GM18517 (cell line): ENCODE data around the gene CCDC171.
"Not testable (repeated sequence)": the region's sequence is repeated elsewhere in the genome, so short reads cannot be mapped to it uniquely, and the experiment has no call there.

Experiments
- ATAC-seq: cut with Tn5 transposase; IDR thresholded peaks from one replicate; pipeline ENCODE4 v1.9.1; 2021; ENCODE audit warnings: mild to moderate bottlenecking, moderate library complexity; ENCODE audit not compliant: unreplicated experiment

The CCDC171 gene

DNA sequence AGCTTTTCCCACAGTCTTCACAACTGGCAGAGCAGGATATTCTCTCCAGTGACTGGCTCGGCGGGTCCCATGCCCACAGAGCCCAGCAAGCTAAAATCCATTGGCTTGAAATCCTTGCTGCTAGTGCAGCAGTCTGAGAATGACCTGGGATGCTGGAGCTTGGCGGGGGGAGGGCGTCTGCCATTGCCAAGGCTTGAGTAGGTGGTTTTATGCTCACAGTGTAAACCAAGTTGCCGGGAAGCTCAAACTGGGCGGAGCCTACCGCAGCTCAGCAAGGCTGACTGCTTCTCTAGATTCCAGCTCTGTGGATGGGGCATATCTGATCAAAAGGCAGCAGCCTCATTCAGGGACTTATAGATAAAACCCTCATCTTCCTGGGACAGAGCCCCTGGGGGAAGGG lies 194.1 kb downstream of the CCDC171 start:
- ATAC-seq, result no peak

- no peak for ATAC-seq
Measured at GRCh38 chr9:15755660-15756059, 202.8 kb downstream of the CCDC171 start.

DNA sequence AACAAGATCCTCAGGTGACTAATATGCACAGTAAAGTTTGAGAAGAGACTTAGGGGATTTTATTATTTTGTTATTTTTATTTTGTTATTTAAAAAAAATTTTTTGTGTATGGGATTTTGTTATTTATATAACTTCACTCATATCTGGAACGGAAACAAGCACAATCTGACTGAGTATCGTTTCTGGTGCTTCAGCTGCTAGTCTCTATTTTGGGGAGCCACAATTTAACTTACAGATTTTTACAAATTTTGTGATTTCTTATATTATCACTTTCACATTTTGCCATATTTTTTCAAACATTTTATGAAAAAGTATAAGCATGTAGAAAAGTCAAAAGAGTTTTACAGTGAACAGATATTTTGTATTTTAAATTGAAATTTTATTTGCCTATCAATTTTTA lies 208.7 kb downstream of the CCDC171 start:
- ATAC-seq, result no peak

DNA sequence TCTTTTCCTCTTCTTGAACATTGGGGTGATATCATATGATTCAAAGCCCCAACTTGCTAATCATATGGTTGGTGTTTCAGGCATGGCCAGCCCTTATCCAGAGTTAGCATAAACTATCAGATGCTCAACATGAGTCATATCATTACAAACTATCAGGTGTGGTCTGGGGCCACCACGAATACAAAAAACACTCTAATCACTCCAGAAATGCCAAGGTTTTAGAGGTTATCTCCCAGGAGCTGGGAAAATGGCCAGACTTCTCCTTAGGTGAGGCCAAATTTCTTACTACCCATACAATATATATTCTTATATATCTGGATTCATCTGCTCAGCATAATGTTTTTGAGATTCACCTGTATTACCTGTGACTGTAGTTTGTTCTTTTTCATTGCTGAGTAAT lies 210.5 kb downstream of the CCDC171 start:
- ATAC-seq, result no peak

DNA sequence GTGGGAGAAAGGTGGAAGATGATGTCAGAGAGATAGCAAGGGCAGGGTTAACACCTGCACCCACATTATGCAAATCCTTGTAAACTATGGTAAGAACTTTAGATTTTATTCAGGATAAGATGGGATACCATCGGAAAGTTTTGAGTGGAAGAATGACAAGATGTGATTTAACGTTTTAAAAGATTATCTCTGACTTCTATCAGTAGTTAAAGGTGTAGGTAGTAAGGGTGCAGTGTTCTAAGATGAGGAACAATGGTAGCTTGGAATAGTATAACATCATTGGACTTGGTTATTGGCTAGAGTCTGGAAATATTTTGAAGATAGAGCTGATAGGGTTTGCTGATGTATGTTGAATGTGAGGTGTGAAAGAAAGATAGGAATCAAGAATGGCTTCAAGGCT lies 211.3 kb downstream of the CCDC171 start:
- no peak for ATAC-seq

DNA sequence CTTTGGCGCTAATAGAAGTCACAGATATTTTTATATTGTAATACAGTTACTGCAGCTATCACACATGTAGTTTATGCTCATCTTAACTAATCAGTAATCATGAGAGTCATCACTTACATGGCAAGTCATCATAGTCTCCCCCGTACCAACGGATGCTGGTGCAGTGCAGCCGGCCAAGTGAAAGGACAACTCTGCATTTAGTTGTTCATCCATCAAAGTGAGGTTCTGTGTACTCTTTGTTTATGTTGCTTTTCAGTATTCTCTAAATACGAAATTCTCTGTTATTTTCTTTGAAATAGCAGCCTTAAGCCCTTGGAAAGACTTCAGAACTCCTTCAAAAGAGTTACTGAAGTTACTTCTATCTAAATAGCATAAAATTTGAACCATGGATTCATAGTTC lies 216.7 kb downstream of the CCDC171 start:
- no peak for ATAC-seq

GRCh38 chr9:15778861-15779260 lies 226.0 kb downstream of the CCDC171 start:
- no peak for ATAC-seq

GRCh38 chr9:15782106-15782505 lies 229.3 kb downstream of the CCDC171 start:
- ATAC-seq, result no peak

GRCh38 chr9:15785584-15785983 lies 232.7 kb downstream of the CCDC171 start:
- no peak for ATAC-seq

DNA sequence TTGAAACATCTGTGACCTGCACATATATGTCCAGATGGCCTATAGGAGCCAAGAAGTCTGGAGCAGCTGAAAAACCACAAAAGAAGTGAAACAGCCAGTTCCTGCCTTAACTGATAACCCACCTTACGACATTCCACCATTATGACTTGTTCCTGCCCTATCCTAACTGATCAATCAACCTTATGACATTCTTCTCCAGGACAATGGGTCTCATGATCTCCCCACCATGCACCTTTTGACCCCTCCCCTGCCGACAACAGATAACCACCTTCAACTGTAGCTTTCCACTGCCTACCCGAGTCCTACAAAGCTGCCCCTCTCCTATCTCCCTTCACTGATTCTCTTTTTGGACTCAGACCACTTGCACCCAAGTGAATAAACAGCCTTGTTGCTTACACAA lies 233.8 kb downstream of the CCDC171 start:
- no peak for ATAC-seq

- ATAC-seq, result not testable (repeated sequence)
Measured at GRCh38 chr9:15810219-15810899, 257.5 kb downstream of the CCDC171 start.

- no peak for ATAC-seq
Measured at GRCh38 chr9:15813076-15813475, 260.2 kb downstream of the CCDC171 start.

GRCh38 chr9:15824310-15824709 lies 271.5 kb downstream of the CCDC171 start:
- no peak for ATAC-seq

DNA sequence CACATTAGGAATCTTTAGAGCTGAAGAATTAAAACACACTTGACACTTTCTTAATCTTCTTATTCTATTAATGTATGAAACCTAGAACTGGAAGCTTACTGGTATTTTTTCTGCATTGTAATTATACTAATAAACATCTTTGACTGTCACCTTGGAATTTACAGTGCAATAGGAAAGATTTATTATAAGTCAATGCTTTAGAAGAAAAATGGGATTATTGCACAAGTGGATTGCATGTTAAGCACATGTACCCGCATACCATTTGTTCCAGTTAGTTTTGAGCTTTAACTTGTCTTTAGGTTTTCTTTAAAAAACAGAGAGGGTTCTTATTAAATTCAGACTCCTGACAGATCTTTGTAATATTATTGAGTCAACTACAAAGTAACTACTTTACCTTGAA lies 278.5 kb downstream of the CCDC171 start:
- no peak for ATAC-seq

DNA sequence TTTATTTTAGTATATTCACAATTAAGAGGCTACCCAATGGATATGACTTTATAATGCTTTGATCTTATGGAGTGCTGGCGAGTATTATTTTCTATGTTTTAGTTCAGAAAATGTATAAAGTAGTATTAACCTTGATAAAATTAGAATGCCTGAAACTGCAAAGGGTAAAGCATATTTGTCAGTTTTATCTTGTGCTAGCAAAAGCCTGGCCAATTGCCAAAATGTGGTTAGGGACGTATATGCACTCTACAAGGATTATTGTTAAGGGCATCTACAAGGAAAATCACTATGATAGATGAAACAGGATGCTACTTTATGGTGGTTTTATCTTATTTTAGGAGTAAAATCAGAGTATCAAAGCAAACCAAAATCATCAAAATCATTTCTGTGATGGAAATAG lies 281.7 kb downstream of the CCDC171 start:
- ATAC-seq, result no peak

DNA sequence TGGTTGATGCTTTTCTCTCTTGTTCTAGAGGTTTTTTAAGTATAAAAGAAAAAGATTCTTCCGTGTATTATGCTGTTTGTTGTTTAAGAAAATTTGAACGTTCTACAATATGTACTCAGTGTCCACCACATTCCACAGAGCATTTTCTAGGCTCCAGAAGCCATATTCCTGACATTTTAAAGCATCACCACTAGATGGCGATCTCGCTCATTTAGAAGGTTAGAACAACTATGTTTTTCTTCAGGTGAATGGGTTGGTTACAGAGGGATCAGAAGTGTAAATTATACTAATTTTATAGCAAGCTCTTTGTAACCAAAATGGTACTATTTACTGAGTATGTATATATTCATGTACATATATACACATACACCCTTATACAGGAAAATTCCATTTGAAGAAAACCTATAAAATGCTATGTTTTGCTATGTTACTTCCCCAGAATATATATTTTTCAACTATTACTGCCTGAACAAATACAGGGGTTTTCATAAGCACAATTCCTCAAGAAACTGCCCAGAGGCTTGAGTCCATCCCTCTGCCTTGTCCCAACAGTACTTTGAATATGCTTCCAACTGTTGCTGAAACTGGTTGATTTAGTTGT lies 284.3 kb downstream of the CCDC171 start:
- ATAC-seq, result peak; percentile 85

DNA sequence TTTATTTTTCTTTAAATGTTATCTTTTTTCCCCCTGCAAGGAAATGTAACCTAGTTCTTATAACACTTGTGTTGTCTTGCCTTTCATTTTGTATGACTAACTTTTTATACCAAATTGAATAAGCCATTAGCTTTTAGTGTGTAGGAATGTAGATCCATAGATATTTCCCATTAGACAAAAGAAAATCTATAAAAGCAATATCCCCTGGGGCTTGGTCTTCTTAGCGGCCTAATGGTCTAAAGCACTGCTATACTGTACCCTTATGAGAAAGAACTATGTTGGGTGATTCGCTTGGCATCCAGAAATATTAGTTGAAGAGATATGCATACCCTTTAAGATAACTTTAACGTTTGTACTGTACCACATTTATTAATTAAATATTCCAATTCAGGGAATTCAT lies 289.2 kb downstream of the CCDC171 start:
- no peak for ATAC-seq

- no peak for ATAC-seq
Measured at GRCh38 chr9:15843316-15843715, 290.5 kb downstream of the CCDC171 start.

DNA sequence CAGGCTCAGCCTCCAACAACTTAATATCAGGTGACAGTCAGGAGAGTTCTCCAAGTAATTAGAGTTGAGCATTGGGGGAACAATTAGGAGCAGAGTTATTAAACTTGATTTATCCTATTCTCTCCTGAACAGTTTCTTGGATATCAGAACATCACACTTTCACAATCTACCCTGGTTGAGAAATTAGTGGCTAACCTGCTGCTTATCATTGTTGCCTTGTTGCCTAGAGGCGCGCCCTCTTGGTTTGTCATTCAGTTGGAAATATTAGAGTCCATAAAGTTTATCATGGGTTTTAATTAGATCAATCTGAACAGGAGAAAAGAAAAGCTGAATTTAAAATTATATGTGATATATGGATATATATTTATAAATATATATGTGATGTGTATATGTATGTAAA lies 291.1 kb downstream of the CCDC171 start:
- no peak for ATAC-seq

DNA sequence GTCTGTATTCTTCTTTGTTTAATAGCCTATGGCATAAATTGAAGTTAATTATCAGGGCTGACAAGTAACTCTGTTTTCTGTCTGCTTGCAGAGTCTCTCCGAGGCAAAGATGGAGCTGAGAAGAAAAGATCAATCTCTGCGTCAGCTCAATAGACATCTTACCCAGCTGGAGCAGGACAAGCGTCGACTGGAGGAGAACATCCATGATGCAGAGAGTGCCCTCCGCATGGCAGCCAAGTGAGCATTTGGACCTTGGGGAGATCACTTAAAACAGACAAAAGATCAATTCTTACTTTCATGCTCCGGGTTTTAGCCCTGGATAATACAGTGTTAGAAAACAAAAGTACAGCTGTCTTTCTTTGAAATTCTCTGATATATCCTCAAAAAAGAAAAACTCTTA lies 293.8 kb downstream of the CCDC171 start:
- ATAC-seq, result no peak

DNA sequence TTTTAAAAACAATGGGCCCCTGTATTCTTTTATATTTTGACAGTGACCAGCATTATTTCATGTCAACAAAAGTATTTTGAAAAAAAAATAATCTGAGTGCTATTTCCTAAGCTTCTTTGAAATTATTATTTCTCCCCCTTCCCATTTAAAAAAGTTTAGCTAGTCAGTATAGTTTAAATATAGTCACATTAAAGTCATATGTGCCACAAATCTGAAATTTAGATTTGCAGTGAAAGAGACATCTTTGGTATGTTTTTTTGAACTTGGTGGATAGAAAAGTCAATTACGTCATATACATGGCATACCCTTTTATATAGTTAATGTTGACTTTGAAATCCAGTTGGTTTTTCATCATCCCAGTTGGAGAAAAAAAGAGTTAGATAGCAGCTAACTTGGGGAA lies 297.0 kb downstream of the CCDC171 start:
- ATAC-seq, result no peak

- ATAC-seq, result no peak
Measured at GRCh38 chr9:15851766-15852165, 298.9 kb downstream of the CCDC171 start.

- no peak for ATAC-seq
Measured at GRCh38 chr9:15856591-15856990, 303.7 kb downstream of the CCDC171 start.
